Caco-2 (cell line): ENCODE measurements around the gene STK25. TPM values are rescaled to one million over a fixed set of nuclear protein-coding genes. Genes with fewer than 3 reads are reported as not detected.

Experiments used
- BruUV-seq: library from RNA; stranded (reverse); fragments of 400-500 nt; replicated peaks from 2 replicates; lab custom pipeline; 2021; lab: Mats Ljungman, UMichigan
- CTCF ChIA-PET: fragments of 300-600 bp; sonication (Branson Sonifier 250); formaldehyde crosslinking; loops from one replicate; lab custom pipeline; 2022; ENCODE audit warnings: antibody characterized with exemption; lab: Charles Lee
- POLR2A ChIA-PET: fragments of 300-600 bp; sonication (Branson Sonifier 250); formaldehyde crosslinking; loops from one replicate; lab custom pipeline; 2022; ENCODE audit warnings: antibody characterized with exemption; lab: Charles Lee
- DNase-seq, 2 experiments: peaks; one replicate each; pipeline versions ENCODE4 v3.0.0 to v3.0.0-alpha.2; 2020 to 2022
- H3K27me3 ChIP-seq: replicated peaks from 2 replicates; pipeline ENCODE4 v1.6.0; 2011; ENCODE audit warnings: low read length; ENCODE audit not compliant: control insufficient read depth, insufficient read depth
- H3K36me3 ChIP-seq: 2 replicates; pipeline ENCODE4 v1.5.1; 2011; ENCODE audit warnings: low read length; ENCODE audit not compliant: control insufficient read depth, insufficient read depth
- H3K4me1 ChIP-seq: fragments of 250-450 bp; sonication (Bioruptor Pico); 2 replicates; pipeline ENCODE4 v1.5.1; 2020; ENCODE audit warnings: mild to moderate bottlenecking
- H3K4me3 ChIP-seq: 2 replicates; pipeline ENCODE4 v1.5.1; 2011; ENCODE audit warnings: low read depth, mild to moderate bottlenecking, control low read depth, low read length
- H3K9me3 ChIP-seq: fragments of 250-450 bp; sonication (Bioruptor Pico); 2 replicates; pipeline ENCODE4 v1.5.1; 2020; ENCODE audit warnings: mild to moderate bottlenecking, moderate library complexity
- H3K27ac Mint-ChIP-seq: one replicate; pipeline ENCODE4 v1.8.0; 2022; ENCODE audit warnings: mixed read lengths; ENCODE audit not compliant: unreplicated experiment
- H3K27me3 Mint-ChIP-seq: one replicate; pipeline ENCODE4 v1.8.0; 2022; ENCODE audit warnings: mixed read lengths; ENCODE audit not compliant: insufficient read depth, unreplicated experiment
- H3K36me3 Mint-ChIP-seq: one replicate; pipeline ENCODE4 v1.8.0; 2022; ENCODE audit warnings: mild to moderate bottlenecking, mixed read lengths; ENCODE audit not compliant: insufficient read depth, unreplicated experiment
- H3K4me1 Mint-ChIP-seq: one replicate; pipeline ENCODE4 v1.8.0; 2022; ENCODE audit warnings: low read depth, mixed read lengths; ENCODE audit not compliant: unreplicated experiment
- H3K4me3 Mint-ChIP-seq: one replicate; pipeline ENCODE4 v1.8.0; 2022; ENCODE audit warnings: mild to moderate bottlenecking, moderate library complexity, mixed read lengths; ENCODE audit not compliant: unreplicated experiment
- H3K9me3 Mint-ChIP-seq: one replicate; pipeline ENCODE4 v1.8.0; 2022; ENCODE audit warnings: mixed read lengths; ENCODE audit not compliant: unreplicated experiment
- intact Hi-C: fragments of 100-400 bp; cut with micrococcal nuclease; formaldehyde crosslinking; loops from one replicate; pipeline ENCODE4 v1.10.0; 2022; ENCODE audit not compliant: unreplicated experiment
- total RNA-seq: library from RNA; stranded (reverse); gene quantifications from 2 replicates; pipeline ENCODE4 v1.2.3, GENCODE V29; 2022
- TF ChIP-seq, protein P1 (sequence below), 2 experiments: fragments of 200-600 bp in 1 of 2; IDR thresholded peaks; 1 replicate in 1 of 2; 2 replicates in 1 of 2; pipeline versions ENCODE4 v1.5.1 to v1.8.0; 2011 to 2022; ENCODE audit warnings: antibody characterized with exemption in 1 of 2, control low read depth in 1 of 2, inconsistent platforms in 1 of 2, low read depth in 1 of 2, low read length in 1 of 2, mild to moderate bottlenecking in 1 of 2, moderate library complexity in 1 of 2; ENCODE audit not compliant: insufficient read depth in 1 of 2, severe bottlenecking in 1 of 2, unreplicated experiment in 1 of 2

STK25 gene
- total RNA-seq, 1 experiment from 2014 or later = 92.6 TPM

DNA sequence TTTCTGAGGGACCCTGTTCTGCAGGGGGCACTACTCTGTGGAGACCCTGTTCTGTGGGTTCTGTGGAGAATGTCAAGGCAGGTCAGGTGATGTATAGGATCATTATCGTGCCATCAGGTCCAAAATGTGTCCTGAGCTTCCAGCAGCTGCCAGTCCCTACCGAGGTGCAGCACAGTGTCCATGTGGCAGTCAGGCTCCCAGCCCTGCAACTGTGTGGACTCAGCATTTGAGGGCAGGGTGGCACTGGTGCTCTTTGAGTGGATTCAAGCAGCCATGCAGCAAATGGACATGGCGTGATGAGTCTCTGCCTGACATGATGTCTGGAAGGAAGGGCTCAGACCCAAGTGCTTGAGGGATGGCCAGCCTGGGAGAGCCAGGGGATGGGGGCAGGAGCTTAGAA lies 35.0 kb downstream of the STK25 start:
- Mint-ChIP-seq H3K9me3 (no peaks in the 10 kb centered on the region), H3K4me1 (no peaks in the 10 kb centered on the region), H3K4me3 (no peak overlapping the region), H3K27me3 (peaks cover 4% of the 10 kb centered on the region), H3K27ac (no peak overlapping the region), H3K36me3 (no peaks in the 10 kb centered on the region)
- intact Hi-C loops = no loop called here
- TF ChIP-seq, protein P1, sequence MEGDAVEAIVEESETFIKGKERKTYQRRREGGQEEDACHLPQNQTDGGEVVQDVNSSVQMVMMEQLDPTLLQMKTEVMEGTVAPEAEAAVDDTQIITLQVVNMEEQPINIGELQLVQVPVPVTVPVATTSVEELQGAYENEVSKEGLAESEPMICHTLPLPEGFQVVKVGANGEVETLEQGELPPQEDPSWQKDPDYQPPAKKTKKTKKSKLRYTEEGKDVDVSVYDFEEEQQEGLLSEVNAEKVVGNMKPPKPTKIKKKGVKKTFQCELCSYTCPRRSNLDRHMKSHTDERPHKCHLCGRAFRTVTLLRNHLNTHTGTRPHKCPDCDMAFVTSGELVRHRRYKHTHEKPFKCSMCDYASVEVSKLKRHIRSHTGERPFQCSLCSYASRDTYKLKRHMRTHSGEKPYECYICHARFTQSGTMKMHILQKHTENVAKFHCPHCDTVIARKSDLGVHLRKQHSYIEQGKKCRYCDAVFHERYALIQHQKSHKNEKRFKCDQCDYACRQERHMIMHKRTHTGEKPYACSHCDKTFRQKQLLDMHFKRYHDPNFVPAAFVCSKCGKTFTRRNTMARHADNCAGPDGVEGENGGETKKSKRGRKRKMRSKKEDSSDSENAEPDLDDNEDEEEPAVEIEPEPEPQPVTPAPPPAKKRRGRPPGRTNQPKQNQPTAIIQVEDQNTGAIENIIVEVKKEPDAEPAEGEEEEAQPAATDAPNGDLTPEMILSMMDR (IDR thresholded peaks at IDR 0.05; ENCODE audit: insufficient read depth in 1 of 2, low read depth in 1 of 2, low read length in 1 of 2, severe bottlenecking in 1 of 2, unreplicated experiment in 1 of 2) = no peak
- POLR2A ChIA-PET = no interaction called here
- Histone ChIP-seq H3K27me3 (no peaks in the 10 kb centered on the region), H3K4me3 (no peak overlapping the region), H3K4me1 (no peaks in the 10 kb centered on the region), H3K9me3 (no peaks in the 10 kb centered on the region), H3K36me3 (no peaks in the 10 kb centered on the region)
- CTCF ChIA-PET = no interaction called here
- DNase-seq = no peak
- no TSS peak for BruUV-seq

DNA sequence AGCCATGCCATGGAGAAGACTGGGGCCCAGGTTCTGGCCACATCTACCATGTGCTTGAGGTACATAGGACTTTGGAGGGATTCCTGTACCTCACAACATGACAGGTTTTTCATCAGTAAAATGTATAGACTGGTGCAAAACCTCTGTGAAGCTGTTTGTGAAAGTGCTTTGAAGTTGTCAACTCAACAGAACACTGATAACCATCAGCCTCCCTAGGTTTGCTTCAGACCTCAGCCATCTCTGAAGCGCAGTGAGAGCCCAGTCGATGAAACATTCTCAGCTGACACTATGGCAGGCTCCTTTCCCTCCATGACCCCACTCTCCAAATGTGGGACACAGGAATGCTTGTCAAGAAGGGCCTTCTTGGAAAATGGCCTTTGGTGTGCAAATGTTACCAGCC lies 38.6 kb downstream of the STK25 start:
- POLR2A ChIA-PET = no interaction called here
- H3K9me3 Mint-ChIP-seq = no peaks in the 10 kb centered on the region
- DNase-seq = no peak
- H3K4me3 Mint-ChIP-seq = no peak overlapping the region
- Histone ChIP-seq H3K9me3 (no peaks in the 10 kb centered on the region), H3K27me3 (no peaks in the 10 kb centered on the region), H3K4me3 (no peak overlapping the region), H3K4me1 (no peaks in the 10 kb centered on the region), H3K36me3 (no peaks in the 10 kb centered on the region)
- no peaks in the 10 kb centered on the region for H3K4me1 Mint-ChIP-seq
- peaks cover 4% of the 10 kb centered on the region for H3K27me3 Mint-ChIP-seq
- TF ChIP-seq, protein P1 (IDR thresholded peaks at IDR 0.05; ENCODE audit: insufficient read depth in 1 of 2, low read depth in 1 of 2, low read length in 1 of 2, severe bottlenecking in 1 of 2, unreplicated experiment in 1 of 2) = no peak
- H3K36me3 Mint-ChIP-seq = no peaks in the 10 kb centered on the region
- BruUV-seq = no TSS peak
- no peak overlapping the region for H3K27ac Mint-ChIP-seq
- CTCF ChIA-PET = no interaction called here
- intact Hi-C loops = no loop called here

GRCh38 chr2:241468476-241468781 lies 40.0 kb downstream of the STK25 start:
- TF ChIP-seq, protein P1 (IDR thresholded peaks at IDR 0.05; ENCODE audit: insufficient read depth in 1 of 2, low read depth in 1 of 2, low read length in 1 of 2, severe bottlenecking in 1 of 2, unreplicated experiment in 1 of 2) = no peak
- H3K4me3 ChIP-seq = no peak overlapping the region
- intact Hi-C loops = no loop called here

More at GRCh38 chr2:241468476-241468781, 40.0 kb downstream of the STK25 start:
- H3K36me3 ChIP-seq = no peaks in the 10 kb centered on the region
- no peak for DNase-seq
- no peaks in the 10 kb centered on the region for H3K9me3 Mint-ChIP-seq
- POLR2A ChIA-PET = no interaction called here
- H3K27me3 Mint-ChIP-seq = peaks cover 4% of the 10 kb centered on the region
- BruUV-seq = no TSS peak
- no peaks in the 10 kb centered on the region for H3K9me3 ChIP-seq
- no peaks in the 10 kb centered on the region for H3K4me1 ChIP-seq
- CTCF ChIA-PET = no interaction called here
- H3K27me3 ChIP-seq = no peaks in the 10 kb centered on the region
- H3K4me3 Mint-ChIP-seq = no peak overlapping the region
- H3K4me1 Mint-ChIP-seq = no peaks in the 10 kb centered on the region
- H3K36me3 Mint-ChIP-seq = no peaks in the 10 kb centered on the region
- H3K27ac Mint-ChIP-seq = no peak overlapping the region
